ENCODE results near the gene CFAP97D2.
"Not testable (repeated sequence)": the region's sequence is repeated elsewhere in the genome, so short reads cannot be mapped to it uniquely, and the experiment has no call there.

The CFAP97D2 gene

GRCh38 chr13:114143806-114144605 lies 35.1 kb upstream of the CFAP97D2 start:
- peak; percentile 69 for DNase-seq

DNA sequence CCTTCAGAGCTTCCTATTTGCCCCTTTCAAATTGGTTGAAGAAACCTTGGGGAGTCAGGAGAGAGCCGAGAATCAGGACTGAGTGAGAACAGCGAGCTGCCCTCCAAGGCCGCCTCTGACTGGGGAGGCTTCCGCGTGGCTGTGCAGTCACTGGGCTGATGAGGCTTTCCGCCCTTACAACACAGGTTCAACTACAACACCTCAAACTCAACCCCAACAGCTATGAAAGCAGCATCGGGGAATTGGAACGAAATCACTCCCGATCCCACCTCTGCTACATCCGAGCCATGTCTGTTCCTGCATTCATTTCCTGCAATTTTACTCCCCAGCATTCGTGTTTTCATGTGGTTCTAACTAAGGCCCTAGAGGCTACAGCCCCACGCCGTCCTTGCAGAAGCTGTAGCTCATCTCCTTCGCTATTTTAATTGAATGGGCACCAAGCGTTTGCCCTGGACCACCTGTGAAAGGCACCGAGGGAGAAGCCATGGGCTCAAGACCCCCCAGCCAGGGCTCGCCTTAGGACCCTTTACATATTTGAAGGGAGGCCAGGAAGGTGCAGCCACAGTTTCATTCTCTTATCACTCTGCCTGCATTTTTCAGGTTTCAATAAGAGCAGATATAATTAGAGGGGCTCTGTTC lies 34.3 kb upstream of the CFAP97D2 start:
- no peak for DNase-seq

- peak; percentile 98 for DNase-seq
Observed at GRCh38 chr13:114145256-114145655, 33.8 kb upstream of the CFAP97D2 start.

DNA sequence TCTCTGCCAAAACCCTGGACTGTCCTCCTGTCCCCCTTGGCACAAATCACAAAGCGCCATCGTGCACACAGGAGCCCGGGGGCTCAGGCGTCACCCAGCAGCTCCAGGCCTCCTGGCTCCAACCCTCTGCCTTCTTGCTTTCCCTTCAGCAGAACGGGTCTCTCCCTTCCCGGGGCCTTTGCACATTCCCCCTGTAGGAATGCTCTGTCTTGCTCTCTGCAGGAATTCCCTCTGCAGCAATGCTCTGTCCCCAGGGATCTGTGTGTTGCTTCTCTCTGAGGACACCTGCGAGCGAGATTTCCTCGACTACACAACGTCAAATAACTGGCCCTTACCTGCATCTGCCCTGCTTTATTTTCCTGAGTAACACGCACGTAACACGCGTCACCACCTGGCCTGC lies 33.3 kb upstream of the CFAP97D2 start:
- peak; percentile 53 for DNase-seq

- DNase-seq = no peak
Observed at GRCh38 chr13:114146173-114146572, 32.9 kb upstream of the CFAP97D2 start.

DNA sequence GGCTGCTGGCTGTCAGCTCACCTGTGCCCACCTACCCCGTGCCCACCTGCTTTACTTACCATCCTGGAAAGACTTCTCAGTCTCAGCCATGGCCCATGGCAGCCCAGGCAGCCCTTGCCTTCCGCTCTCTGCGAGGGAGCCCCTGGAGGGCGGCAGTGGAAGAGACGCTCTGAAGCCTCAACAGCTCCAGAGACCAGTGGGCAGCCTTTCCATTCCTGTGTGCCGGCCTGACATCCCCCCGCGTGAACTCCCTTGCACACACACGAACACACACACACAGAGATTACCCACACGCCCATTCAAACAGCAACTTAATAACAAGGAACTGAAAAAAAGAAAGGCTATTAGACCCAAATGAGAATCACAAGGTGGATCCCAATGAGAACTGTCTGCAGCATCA lies 32.4 kb upstream of the CFAP97D2 start:
- DNase-seq = peak; percentile 64

GRCh38 chr13:114147803-114148520 lies 31.1 kb upstream of the CFAP97D2 start:
- no peak for DNase-seq

- no peak for DNase-seq
Observed at GRCh38 chr13:114148521-114148855, 30.6 kb upstream of the CFAP97D2 start.

DNA sequence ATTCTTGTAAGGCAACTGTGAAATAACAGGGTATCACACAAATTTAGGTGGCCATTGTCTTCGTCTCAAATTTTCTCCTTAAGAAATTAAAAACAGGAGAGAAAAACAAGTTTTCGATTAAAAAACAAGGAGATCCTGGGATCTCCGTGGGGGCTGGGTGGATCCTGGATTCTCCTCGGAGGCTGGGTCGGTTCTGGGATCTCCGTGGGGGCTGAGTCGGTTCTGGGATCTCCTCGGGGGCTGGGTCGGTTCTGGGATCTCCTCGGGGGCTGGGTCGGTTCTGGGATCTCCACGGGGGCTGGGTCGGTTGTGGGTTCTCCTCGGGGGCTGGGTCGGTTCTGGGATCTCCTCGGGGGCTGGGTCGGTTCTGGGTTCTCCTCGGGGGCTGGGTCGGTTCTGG lies 30.2 kb upstream of the CFAP97D2 start:
- not testable (repeated sequence) for DNase-seq

- DNase-seq = no peak
Observed at GRCh38 chr13:114149774-114150740, 29.0 kb upstream of the CFAP97D2 start.

DNA sequence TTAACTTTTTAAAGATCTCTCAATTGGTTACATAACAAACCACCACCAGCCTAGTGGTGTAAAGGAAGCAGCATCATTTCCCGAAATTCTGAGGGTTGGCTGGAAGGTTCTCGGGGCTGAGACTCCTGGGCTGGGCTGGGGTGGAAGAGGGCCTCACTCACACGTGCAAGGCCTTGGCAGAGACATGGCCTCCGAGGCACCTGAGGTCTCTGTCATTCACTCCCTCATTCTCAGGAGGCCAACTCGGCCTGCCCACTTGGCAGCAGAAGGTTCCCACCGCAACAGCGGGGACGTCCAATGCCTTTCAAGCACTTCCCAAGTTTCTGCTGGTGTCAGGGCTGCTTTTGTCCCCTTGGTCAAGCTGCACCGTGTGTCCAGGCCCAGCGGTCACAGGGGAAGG lies 28.0 kb upstream of the CFAP97D2 start:
- no peak for DNase-seq

DNA sequence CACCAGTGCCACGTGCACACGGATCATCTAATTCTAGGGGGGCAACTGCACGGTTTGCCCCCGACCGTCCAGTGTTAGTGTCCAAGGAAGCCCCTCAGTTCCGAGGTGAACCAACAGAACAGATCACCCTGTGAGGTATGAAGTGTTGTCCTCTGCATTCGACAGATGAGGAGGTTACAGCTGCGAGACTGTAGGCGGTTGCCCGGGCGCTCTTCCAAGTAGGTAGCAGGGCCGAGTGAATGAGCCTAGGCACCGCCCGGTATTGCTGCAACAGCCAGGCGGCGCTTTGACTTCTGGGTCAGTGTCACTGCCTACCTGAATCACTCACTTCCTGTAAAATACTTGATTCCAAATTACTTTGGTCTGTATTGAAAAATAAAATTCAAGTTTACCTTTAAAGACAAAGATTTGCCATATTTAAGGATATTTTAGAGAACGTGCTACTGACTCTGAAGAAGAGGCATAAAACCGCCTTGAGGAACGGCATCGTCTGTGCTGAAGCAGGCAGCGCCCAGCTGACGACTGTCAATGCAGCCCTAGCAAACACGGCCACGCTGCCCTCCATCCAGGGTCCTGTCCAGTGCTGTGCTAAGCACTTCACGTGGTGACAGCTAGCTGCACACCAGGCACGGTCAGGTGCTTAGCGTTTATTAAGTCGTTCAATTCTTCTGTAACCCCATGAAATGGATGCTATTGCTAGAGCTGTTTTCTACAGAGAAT lies 27.3 kb upstream of the CFAP97D2 start:
- no peak for DNase-seq

GRCh38 chr13:114152285-114152645 lies 26.8 kb upstream of the CFAP97D2 start:
- no peak for DNase-seq

DNA sequence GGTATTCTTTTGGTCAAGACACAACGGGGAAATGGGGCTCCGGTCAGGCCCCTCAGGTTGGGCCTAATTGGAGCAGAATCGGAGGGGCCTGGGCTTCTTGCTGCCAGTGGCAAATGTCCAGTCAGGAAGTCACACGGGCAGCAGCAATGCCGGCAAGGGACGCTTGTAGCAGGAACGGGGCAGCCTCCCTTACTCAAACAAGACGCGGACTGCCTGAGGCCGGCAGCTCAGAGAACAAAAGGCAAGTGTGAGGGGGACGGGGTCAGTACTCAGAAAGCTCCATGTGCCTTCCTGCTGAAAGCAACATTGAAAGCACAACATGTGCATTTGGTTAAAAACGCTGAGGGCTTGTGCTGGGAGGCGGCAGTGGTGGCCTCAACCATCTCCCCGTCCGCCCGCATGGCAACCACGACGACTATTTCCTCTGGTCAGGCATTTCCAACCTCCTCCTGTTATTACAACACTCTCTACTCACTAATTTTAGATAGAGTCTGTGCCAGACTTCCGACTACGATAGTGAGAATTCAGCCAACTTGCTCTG lies 26.2 kb upstream of the CFAP97D2 start:
- DNase-seq = no peak

GRCh38 chr13:114153485-114154080 lies 25.5 kb upstream of the CFAP97D2 start:
- no peak for DNase-seq

DNA sequence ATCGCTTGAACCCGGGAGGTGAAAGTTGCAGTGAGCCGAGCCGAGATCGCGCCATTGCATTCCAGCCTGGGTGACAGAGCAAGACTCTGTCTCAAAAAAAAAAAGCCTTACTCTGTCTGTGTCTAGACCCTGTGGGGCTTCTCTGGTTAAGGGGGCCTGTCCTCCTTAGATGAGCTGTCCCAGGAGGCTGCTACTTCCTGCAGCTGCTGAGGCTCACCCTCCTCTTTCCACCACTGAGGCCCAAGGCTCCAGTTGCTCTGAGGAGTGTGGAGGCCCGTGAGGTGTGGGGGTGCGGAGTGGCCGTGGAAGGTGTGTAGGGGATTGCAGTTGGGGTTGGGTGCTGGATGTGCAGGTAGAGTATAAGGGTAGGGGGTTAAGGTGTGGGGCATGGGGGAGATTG lies 24.6 kb upstream of the CFAP97D2 start:
- no peak for DNase-seq

GRCh38 chr13:114155320-114155719 lies 23.7 kb upstream of the CFAP97D2 start:
- DNase-seq = no peak

DNA sequence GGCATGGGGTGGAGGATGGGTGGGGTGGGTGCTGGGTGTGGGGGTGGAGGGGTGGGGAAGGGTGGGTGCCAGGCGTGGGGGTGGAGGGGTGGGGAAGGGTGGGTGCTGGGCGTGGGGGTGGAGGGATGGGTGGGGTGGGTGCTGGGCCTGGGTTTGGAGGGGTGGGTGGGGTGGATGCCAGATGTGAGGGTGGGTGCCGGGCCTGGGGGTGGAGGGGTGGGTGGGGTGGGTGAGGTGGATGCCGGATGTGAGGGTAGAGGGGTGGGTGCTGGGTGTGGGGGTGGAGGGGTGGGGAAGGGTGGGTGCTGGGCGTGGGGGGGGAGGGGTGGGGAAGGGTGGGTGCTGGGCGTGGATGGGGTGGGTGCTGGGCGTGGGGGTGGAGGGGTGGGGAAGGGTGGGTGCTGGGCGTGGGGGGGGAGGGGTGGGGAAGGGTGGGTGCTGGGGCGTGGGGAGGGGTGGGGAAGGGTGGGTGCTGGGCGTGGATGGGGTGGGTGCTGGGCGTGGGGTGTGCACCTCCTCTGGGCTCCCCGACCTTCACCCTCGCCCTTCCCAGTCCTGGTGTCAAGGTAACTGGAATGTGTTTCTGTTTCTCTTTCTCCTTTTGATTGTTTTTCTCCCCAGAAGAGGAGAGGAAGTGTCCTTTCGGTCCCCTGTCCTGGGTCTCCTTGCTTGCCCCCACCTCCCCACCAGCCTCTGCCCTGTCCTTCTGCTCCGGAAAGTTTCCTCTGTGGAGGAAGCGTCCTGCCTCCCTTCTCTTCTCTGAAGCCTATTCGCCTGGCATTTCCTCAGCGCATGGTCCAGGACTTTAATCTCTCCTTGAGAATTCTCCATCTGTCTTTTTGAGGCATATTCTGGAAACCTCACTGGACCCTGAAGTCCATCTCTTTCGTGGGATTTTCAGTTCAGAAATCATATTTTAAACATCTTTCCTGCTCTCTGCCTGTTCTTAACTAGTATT lies 22.9 kb upstream of the CFAP97D2 start:
- DNase-seq = peak; percentile 75

GRCh38 chr13:114157869-114158495 lies 21.1 kb upstream of the CFAP97D2 start:
- DNase-seq = no peak
